HEK293T (cell line): ENCODE results near the gene NMT1.

Experiments used
- ELF4 ChIP-seq: fragments of 450-650 bp; IDR thresholded peaks from 2 replicates; pipeline ENCODE4 v1.6.1; 2017; ENCODE audit warnings: antibody characterized with exemption
- FOXM1 ChIP-seq: fragments of 450-650 bp; IDR thresholded peaks from 2 replicates; pipeline ENCODE4 v1.6.1; 2017; ENCODE audit warnings: mild to moderate bottlenecking, borderline replicate concordance

- TF ChIP-seq FOXM1 (no peak), ELF4 (no peak)
Measured at GRCh38 chr17:45127548-45128300, 66.6 kb downstream of the NMT1 start.
